Stimulated activated CD8-positive, alpha-beta memory T cell treated with anti-CD3 and anti-CD28 coated beads, Interleukin-7, amount 100 ng/mL, for 24 hours (primary cell): ENCODE measurements around the gene LGALS12.

Source experiments
- DNase-seq: peaks from one replicate; pipeline ENCODE4 v3.0.0-alpha.2; 2020; ENCODE audit warnings: low read depth

LGALS12 gene

GRCh38 chr11:63563201-63564055, 57.5 kb downstream of the LGALS12 start, which contains the start of gene PLAAT2:
PLAAT2 (minus strand) TSS chr11:63563379; CDS start chr11:63563324, 55 bp downstream.
- DNase-seq = no peak

- no peak for DNase-seq
Observed at GRCh38 chr11:63564056-63564774, 58.3 kb downstream of the LGALS12 start.

- no peak for DNase-seq
Observed at GRCh38 chr11:63564784-63565350, 59.0 kb downstream of the LGALS12 start.
